Body of pancreas (tissue), 4 donors: ENCODE results near the gene NR6A1. TPM values are rescaled to one million over a fixed set of nuclear protein-coding genes. Genes with fewer than 3 reads are reported as not detected.

ENCODE experiments used
- ATAC-seq: fragments of 150-250 bp; one replicate; pipeline ENCODE4 v1.9.1; 2016
- DNase-seq, 4 donors: peaks; one replicate each; pipeline ENCODE4 v3.0.0-alpha.2; 2019
- H3K27ac ChIP-seq, 4 donors: fragments of 200-600 bp; sonication (generic); 1 replicate in 3 of 4; 2 replicates in 1 of 4; pipeline versions ENCODE4 v1.5.1 to v1.6.1; 2016 to 2019; ENCODE audit warnings: mild to moderate bottlenecking in 1 of 4, mixed read lengths in 1 of 4, moderate library complexity in 1 of 4
- H3K27me3 ChIP-seq, 2 donors: fragments of 200-600 bp; sonication (generic); one replicate each; pipeline ENCODE4 v1.6.0; 2016; ENCODE audit warnings: mild to moderate bottlenecking in 1 of 2
- H3K36me3 ChIP-seq, 2 donors: fragments of 200-600 bp; sonication (generic); replicated peaks in 1 of 2; 2 replicates each; pipeline ENCODE4 v1.5.1; 2016; ENCODE audit warnings: low read depth in 2 of 2; ENCODE audit not compliant: insufficient read depth in 1 of 2
- H3K4me1 ChIP-seq: fragments of 200-600 bp; sonication (generic); one replicate; pipeline ENCODE4 v1.6.0; 2016
- H3K4me3 ChIP-seq, 2 donors: fragments of 200-600 bp; sonication (generic); 1 replicate in 1 of 2; 2 replicates in 1 of 2; pipeline ENCODE4 v1.5.1; 2016 to 2019
- H3K9me3 ChIP-seq, 3 donors: fragments of 200-600 bp; sonication (generic); 1 replicate in 2 of 3; 2 replicates in 1 of 3; pipeline ENCODE4 v1.5.1; 2016
- POLR2A ChIP-seq, 3 donors: fragments of 450-650 bp; IDR thresholded peaks; one replicate each; pipeline ENCODE4 v1.6.1; 2016; ENCODE audit warnings: antibody characterized with exemption in 3 of 3, mild to moderate bottlenecking in 2 of 3
- WGBS, 2 donors: methylation state at CpG; one replicate each; pipeline ENCODE4 v1.1.5; 2017; 5-methylcytosine and 5-hydroxymethylcytosine counted together
- intact Hi-C: fragments of 100-400 bp; cut with DNase I; formaldehyde crosslinking; loops from one replicate; pipeline ENCODE4 v1.15.1; 2023
- total RNA-seq, 2 donors: library from RNA; depleted of rRNA; stranded (reverse); fragments of >200 nt; gene quantifications; one replicate each; pipeline ENCODE4 v1.1.0, GENCODE V29; 2016
- TF ChIP-seq, protein P1 (sequence below), 7 experiments: fragments of 450-650 bp in 4 of 7; fragments of 200-600 bp in 3 of 7; sonication (generic) in 3 of 7; IDR thresholded peaks; one replicate each; pipeline ENCODE4 v1.5.1; 2016 to 2019; ENCODE audit warnings: antibody characterized with exemption in 7 of 7

The NR6A1 gene
- total RNA-seq, 2 donors from 2014 or later, result 3.3 to 3.9 TPM

DNA sequence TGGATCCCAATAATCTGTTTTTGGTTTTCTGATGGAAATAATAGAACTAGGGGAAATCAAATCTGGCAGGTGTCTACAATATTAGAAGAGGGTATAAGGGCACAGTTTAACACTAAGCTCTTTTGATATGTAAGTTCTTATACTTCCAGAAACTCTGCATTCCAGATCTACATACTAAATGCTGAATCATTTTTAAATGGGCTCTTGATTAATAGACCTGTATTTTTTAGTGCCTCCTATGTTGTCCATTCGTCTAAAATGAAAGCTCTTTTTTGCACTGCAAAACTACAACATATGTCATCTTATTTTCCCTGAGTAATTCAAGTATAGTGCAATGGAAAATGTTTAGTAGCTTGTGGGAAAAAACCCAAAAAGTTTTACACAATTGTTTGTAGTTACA, 44.2 kb downstream of the NR6A1 start:
- Histone ChIP-seq H3K27ac (no peak overlapping the region), H3K9me3 (no peaks in the 10 kb centered on the region), H3K36me3 (no peaks in the 10 kb centered on the region), H3K27me3 (no peaks in the 10 kb centered on the region), H3K4me3 (no peak overlapping the region), H3K4me1 (peaks cover 17% of the 10 kb centered on the region)
- WGBS, 2 donors, result 76 to 83% methylated on average over 1 of the region's 1 CpG
- TF ChIP-seq POLR2A (IDR thresholded peaks at IDR 0.05), result no peak
- TF ChIP-seq, protein P1, sequence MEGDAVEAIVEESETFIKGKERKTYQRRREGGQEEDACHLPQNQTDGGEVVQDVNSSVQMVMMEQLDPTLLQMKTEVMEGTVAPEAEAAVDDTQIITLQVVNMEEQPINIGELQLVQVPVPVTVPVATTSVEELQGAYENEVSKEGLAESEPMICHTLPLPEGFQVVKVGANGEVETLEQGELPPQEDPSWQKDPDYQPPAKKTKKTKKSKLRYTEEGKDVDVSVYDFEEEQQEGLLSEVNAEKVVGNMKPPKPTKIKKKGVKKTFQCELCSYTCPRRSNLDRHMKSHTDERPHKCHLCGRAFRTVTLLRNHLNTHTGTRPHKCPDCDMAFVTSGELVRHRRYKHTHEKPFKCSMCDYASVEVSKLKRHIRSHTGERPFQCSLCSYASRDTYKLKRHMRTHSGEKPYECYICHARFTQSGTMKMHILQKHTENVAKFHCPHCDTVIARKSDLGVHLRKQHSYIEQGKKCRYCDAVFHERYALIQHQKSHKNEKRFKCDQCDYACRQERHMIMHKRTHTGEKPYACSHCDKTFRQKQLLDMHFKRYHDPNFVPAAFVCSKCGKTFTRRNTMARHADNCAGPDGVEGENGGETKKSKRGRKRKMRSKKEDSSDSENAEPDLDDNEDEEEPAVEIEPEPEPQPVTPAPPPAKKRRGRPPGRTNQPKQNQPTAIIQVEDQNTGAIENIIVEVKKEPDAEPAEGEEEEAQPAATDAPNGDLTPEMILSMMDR (IDR thresholded peaks at IDR 0.05), result no peak
- ATAC-seq (no peak), DNase-seq (no peak)
- intact Hi-C loops, result no loop called here

DNA sequence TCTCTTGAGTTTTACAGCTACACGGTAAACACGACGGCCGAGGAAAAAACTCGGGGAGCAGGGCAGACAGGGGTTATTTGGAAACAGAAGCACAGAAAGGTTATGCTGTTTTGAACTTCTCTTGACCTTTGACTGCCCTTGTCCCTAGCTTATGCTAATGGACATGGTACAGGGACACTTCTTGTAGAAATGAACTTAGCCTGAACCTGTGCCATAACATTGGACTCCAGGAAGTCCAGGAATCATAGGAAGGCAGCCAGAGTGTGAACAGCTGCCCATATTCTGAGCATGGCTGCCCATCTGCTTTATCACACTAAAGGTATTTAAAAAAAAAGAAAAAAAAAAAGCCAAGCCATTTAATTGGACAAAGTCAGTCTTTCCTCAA, 46.1 kb downstream of the NR6A1 start:
- WGBS, 2 donors, result 37 to 48% methylated on average over 5 of the region's 5 CpGs
- peak in 3 of 4 donors; percentile 15 to 51 (median 25) for DNase-seq
- H3K4me1 ChIP-seq, result peaks cover 26% of the 10 kb centered on the region
- ATAC-seq, result peak; percentile 66
- no peak overlapping the region for H3K4me3 ChIP-seq
- H3K9me3 ChIP-seq, result no peaks in the 10 kb centered on the region
- peak overlapping the region in 3 of 4 donors; percentile 46 to 77 (median 53) for H3K27ac ChIP-seq
- no peaks in the 10 kb centered on the region for H3K27me3 ChIP-seq
- intact Hi-C loops, result no loop called here
- TF ChIP-seq, protein P1 (IDR thresholded peaks at IDR 0.05), result no peak
- TF ChIP-seq POLR2A (IDR thresholded peaks at IDR 0.05), result no peak
- no peaks in the 10 kb centered on the region for H3K36me3 ChIP-seq

DNA sequence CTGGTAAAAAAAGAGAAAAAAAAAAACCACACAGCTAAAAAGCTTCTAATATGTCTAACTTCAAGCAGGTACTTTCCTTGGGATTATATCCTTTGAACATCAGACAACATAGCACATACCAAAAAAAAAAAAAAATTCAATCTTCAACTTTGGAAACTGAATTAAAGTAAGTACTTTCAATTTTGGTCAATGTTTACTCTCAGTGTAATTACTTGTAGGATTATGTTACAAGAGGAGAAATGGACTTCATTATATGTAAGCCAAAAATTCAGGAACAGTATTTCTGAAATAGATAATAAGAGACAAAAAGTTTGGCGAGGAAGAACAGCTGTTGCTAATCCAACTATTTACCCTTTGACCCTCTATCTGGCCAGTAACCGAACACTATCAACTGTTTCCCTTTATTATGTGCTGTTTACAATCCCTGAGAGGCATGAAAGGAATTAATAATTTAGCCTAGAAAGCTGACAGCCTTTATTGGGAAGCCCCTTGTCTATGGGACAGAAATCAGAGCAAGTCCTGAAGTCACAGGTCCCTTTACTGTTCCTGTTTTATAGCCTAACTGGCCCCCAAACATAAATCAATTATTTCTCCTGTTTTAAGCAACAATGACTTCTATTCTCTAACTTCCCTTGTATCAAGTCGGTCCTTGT, 46.6 kb downstream of the NR6A1 start:
- no peak for DNase-seq
- Histone ChIP-seq H3K4me3 (no peak overlapping the region), H3K27me3 (no peaks in the 10 kb centered on the region), H3K4me1 (peaks cover 26% of the 10 kb centered on the region), H3K9me3 (no peaks in the 10 kb centered on the region), H3K36me3 (no peaks in the 10 kb centered on the region), H3K27ac (peak overlapping the region in 3 of 4 donors; percentile 46 to 77 (median 53))
- peak; percentile 48 for ATAC-seq
- 12 to 13% methylated on average over 3 of the region's 3 CpGs for WGBS, 2 donors
- intact Hi-C loops, result no loop called here
- TF ChIP-seq, protein P1 (IDR thresholded peaks at IDR 0.05), result no peak
- TF ChIP-seq POLR2A (IDR thresholded peaks at IDR 0.05), result no peak

GRCh38 chr9:124723352-124723751, 47.8 kb downstream of the NR6A1 start:
- ATAC-seq, result no peak
- Histone ChIP-seq H3K4me1 (peaks cover 26% of the 10 kb centered on the region), H3K27ac (no peak overlapping the region), H3K4me3 (no peak overlapping the region), H3K27me3 (no peaks in the 10 kb centered on the region), H3K9me3 (no peaks in the 10 kb centered on the region), H3K36me3 (no peaks in the 10 kb centered on the region)
- TF ChIP-seq, protein P1 (IDR thresholded peaks at IDR 0.05), result no peak
- no peak for TF ChIP-seq POLR2A (IDR thresholded peaks at IDR 0.05)
- no peak for DNase-seq
- intact Hi-C loops, result no loop called here
- 81 to 84% methylated on average over 2 of the region's 2 CpGs for WGBS, 2 donors
